Measurements from ENCODE around the gene GLB1L2. TPM values are rescaled to one million over a fixed set of nuclear protein-coding genes. Genes with fewer than 3 reads are reported as not detected.

Gene GLB1L2
- total RNA-seq, 1 donor from 2014 or later, result 1.7 TPM

- intact Hi-C loops (cut with DNase I), result no loop called here
- Histone ChIP-seq H3K27ac (no peak overlapping the region), H3K9me3 (no peaks in the 10 kb centered on the region), H3K27me3 (no peaks in the 10 kb centered on the region), H3K36me3 (no peaks in the 10 kb centered on the region), H3K4me1 (no peaks in the 10 kb centered on the region), H3K4me3 (no peak overlapping the region)
- no peak for TF ChIP-seq CTCF (IDR thresholded peaks at IDR 0.05)
- no peak for DNase-seq (ENCODE audit: low spot score in 2 of 2)
Measured at GRCh38 chr11:134405841-134406240, 74.1 kb downstream of the GLB1L2 start.

- H3K4me3 ChIP-seq, result no peak overlapping the region
- H3K27ac ChIP-seq, result no peak overlapping the region
- no peaks in the 10 kb centered on the region for H3K27me3 ChIP-seq
- H3K4me1 ChIP-seq, result peaks cover 0 to 3% of the 10 kb centered on the region in 2 donors
- DNase-seq (ENCODE audit: low spot score in 2 of 2), result no peak
- intact Hi-C loops (cut with DNase I), result no loop called here
- no peak for TF ChIP-seq CTCF (IDR thresholded peaks at IDR 0.05)
- no peaks in the 10 kb centered on the region for H3K36me3 ChIP-seq
- H3K9me3 ChIP-seq, result no peaks in the 10 kb centered on the region
Measured at GRCh38 chr11:134406264-134407185, 74.7 kb downstream of the GLB1L2 start.

- DNase-seq (ENCODE audit: low spot score in 2 of 2), result no peak
- Histone ChIP-seq H3K27ac (no peak overlapping the region), H3K9me3 (no peaks in the 10 kb centered on the region), H3K4me1 (peaks cover under 1 to 6% of the 10 kb centered on the region in 2 donors), H3K4me3 (no peak overlapping the region), H3K27me3 (peaks cover 2% of the 10 kb centered on the region), H3K36me3 (no peaks in the 10 kb centered on the region)
- intact Hi-C loops (cut with DNase I), result no loop called here
- no peak for TF ChIP-seq CTCF (IDR thresholded peaks at IDR 0.05)
Measured at GRCh38 chr11:134407321-134407828, 75.6 kb downstream of the GLB1L2 start.

DNA sequence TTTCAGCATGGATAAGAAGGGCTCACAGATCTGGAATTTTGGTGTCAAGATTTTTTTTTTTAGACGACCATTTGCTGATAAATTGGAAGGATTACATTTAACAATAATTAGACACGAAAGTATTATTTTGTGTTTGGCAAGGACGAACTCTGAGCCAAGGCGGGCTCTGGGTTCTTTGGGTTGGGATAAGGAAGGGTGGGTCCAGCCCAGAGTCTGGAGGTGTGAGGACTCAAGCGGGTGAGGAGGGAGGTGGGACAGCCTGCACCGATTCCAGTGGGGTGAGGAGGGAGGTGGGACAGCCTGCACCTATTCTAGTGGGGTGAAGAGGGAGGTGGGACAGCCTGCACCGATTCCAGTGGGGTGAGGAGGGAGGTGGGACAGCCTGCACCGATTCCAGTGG is 76.1 kb downstream of the GLB1L2 start:
- no peaks in the 10 kb centered on the region for H3K9me3 ChIP-seq
- no peaks in the 10 kb centered on the region for H3K36me3 ChIP-seq
- no peak for DNase-seq (ENCODE audit: low spot score in 2 of 2)
- intact Hi-C loops (cut with DNase I), result no loop called here
- H3K27me3 ChIP-seq, result peaks cover 7% of the 10 kb centered on the region
- H3K4me1 ChIP-seq, result peaks cover 3 to 9% of the 10 kb centered on the region in 2 donors
- no peak overlapping the region for H3K27ac ChIP-seq
- no peak overlapping the region for H3K4me3 ChIP-seq
- TF ChIP-seq CTCF (IDR thresholded peaks at IDR 0.05), result no peak

- no peaks in the 10 kb centered on the region for H3K36me3 ChIP-seq
- H3K27me3 ChIP-seq, result peaks cover 7% of the 10 kb centered on the region
- H3K9me3 ChIP-seq, result no peaks in the 10 kb centered on the region
- no peak overlapping the region for H3K27ac ChIP-seq
- no peak overlapping the region for H3K4me3 ChIP-seq
- intact Hi-C loops (cut with DNase I), result no loop called here
- H3K4me1 ChIP-seq, result peaks cover 3 to 9% of the 10 kb centered on the region in 2 donors
- TF ChIP-seq CTCF (IDR thresholded peaks at IDR 0.05), result no peak
- DNase-seq (ENCODE audit: low spot score in 2 of 2), result no peak
Measured at GRCh38 chr11:134409552-134410429, 78.0 kb downstream of the GLB1L2 start.

Data from ascending aorta (tissue), 2 donors.